HG03175 (cell line): Measurements from ENCODE around the gene DCK.
A peak's percentile ranks its signal among the peaks of the same experiment; 100 is the strongest.
"Not testable (repeated sequence)": the region's sequence is repeated elsewhere in the genome, so short reads cannot be mapped to it uniquely, and the experiment has no call there.

Experiments
- ATAC-seq: cut with Tn5 transposase; IDR thresholded peaks from one replicate; pipeline ENCODE4 v1.9.1; 2021; ENCODE audit warnings: mild to moderate bottlenecking, moderate library complexity; ENCODE audit not compliant: unreplicated experiment

Gene DCK

DNA sequence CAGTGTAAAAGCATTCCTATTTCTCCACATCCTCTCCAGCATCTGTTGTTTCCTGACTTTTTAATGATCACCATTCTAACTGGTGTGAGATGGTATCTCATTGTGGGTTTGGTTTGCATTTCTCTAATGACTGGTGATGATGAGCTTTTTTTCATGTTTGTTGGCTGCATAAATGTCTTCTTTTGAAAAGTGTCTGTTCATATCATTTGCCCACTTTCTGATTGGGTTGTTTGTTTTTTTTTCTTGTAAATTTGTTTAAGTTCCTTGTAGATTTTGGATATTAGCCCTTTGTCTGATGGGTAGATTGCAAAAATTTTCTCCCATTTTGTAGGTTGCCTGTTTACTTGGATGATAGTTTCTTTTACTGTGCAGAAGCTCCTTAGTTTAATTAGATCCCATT, 6.2 kb downstream of the DCK start:
- ATAC-seq, result not testable (repeated sequence)

GRCh38 chr4:71001363-71001762, 7.9 kb downstream of the DCK start:
- not testable (repeated sequence) for ATAC-seq

DNA sequence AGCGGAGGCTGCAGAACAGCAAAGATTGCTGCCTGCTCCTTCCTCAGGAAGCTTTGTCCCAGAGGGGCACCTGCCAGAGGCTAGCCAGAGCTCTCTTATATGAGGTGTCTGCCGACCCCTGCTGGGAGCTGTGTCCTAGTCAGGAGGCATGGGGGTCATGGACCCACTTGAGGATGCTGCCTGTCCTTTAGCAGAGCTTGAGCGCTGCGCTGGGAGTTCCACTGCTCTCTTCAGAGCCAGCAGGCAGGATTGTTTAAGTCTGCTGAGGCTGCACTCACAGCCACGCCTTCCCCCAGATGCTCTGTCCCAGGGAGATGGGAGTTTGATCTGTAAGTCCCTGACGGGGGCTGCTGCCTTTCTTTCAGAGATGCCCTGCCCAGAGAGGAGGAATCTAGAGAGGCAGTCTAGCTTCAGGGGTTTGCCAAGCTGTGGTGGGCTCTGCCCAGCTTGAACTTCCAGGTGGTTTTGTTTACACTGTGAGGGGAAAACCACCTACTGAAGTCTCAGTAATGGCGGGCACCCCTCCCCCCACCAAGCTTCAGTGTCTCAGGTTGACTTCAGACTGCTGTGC, 10.9 kb downstream of the DCK start:
- no peak for ATAC-seq

- ATAC-seq, result not testable (repeated sequence)
These were observed 11.6 kb downstream of the DCK start for GRCh38 chr4:71005025-71005424.

DNA sequence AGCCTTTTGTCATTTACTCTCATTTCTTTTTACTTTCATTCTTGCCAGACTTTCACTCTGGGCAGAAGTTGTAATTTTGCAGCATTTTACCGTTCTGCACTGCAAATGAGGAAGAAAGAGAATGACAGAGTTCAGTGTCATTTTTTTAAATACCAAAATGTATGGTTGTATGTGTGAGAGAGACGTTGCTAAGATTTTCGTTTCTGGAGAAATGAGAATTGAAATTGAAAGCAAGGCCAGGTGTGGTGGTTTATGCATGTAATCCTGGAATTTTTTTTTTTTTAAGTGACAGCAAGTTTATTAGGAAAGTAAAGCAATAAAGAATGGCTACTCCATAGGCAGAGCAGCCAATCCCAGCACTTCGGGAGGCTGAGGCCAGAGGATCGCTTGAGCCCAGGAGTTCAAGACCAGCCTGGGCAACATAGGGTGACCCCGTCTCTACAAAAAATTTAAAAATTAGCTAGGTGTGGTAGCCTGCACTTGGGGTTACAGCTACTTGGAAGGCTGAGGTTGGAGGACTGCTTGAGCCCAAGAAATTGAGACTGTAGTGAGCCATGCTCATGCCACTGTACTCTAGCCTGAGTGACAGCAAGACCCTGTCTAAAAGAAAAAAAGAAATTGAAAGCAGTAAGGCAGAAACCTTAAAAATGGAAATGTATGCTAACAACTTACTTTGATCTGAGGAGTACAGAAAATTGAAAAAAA, 12.9 kb downstream of the DCK start:
- ATAC-seq, result peak; percentile 90

DNA sequence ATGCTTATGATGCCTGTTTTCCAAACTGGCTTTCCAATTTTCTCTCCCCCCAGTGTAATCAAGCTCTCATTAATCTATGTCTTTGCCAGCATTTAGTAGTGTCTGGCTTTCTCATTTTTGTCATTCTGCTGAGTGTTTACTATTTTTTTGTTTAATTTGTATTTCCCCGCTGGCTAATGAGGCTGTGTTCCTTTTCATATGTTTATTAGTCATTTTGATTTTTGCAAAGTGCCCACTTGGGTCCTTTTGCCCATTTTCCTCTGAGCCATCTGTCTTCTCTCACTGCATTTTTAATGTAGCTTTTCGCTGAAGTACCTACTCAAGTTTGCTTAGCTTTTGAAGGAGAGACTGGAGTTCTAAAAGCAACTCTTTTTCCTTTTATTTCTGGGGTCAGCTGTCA, 14.7 kb downstream of the DCK start:
- no peak for ATAC-seq

DNA sequence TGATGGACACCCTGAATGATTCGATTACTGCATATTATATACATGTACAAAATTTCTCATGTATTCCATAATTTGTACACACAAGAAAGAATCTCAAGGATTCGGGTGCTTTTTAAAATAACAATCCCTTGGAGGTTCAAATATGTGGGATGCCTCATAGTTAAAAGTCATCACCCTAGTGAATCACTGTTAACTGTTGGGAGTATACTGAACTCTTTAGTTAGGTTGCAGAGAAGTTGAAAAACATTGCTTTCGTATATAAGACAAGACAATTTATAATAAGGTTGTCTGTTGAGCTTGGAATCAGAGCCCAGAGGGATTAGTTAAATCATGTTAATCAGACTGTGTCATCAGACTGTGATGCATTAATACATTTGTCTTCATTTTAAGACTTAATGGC, 15.6 kb downstream of the DCK start:
- ATAC-seq, result no peak

DNA sequence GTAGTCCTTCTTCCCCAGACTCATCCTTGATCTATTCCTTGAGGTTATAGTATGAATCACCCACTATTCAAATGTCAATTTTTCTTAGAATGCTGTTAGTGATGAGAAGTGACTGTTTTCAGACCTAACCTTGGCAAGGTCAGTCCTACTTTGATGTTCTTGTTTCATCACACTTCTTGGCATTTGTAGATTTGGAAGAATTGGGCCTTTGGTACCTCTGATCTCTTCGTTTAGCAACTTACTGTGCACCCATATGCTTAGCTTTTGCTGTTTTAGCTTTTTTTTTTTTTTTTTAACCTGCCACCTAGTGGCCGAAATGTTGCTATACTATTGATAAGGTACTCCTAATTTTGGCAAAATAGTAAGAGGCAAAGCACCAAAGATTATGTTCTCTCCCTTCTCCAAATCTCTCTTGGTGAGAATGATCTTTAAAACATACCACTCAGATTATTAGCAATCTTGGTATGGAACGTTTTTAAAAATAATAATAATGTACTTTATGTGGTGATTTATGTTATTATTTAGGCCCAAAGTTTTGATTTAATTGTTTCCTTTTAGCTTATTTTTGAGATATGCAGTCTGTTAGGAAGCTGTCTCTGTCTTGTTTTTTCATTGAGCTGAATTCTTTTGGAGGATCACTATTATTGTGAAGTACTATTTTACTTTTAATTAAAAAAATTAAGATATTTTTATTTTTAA, 16.6 kb downstream of the DCK start:
- ATAC-seq, result peak; percentile 47

DNA sequence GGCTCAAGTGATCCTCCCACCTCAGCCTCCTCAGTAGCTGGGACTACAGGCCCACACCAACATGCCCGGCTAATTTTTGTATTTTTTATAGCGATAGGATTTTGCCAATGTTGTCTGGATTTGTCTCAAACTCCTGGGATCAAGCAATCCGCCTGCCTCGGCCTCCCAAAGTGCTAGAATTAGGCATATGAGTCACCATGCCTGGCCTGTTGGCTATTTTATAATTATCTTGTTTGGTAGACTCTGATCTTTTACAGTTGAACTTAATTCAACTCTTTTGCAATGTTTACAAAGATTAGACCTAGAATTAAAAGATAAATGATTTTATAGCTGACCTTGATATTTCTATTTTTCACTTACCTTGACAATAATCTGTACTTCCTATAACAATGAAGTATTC, 18.0 kb downstream of the DCK start:
- no peak for ATAC-seq

- ATAC-seq, result not testable (repeated sequence)
These were observed 23.9 kb downstream of the DCK start for GRCh38 chr4:71017391-71017790.

DNA sequence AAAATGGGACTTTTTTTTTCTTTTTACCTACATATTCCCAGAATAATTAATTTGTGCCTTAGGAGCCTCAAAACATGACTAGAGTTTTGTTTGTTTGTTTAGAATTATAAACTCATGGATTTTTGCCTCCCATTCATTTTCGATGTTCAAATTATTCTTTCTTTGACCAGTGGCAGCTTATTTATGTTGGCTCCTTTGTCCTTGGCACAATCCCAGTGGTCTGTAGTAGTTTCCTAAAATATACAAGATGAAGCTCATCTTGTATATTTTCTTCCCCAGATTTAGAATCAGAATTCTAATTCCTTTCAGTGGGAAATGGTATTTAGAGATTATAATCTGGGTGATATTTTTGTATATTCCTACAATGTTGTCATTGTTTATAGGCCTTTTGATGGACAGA, 27.2 kb downstream of the DCK start:
- no peak for ATAC-seq

- ATAC-seq, result no peak
These were observed 32.2 kb downstream of the DCK start for GRCh38 chr4:71025654-71026053.

DNA sequence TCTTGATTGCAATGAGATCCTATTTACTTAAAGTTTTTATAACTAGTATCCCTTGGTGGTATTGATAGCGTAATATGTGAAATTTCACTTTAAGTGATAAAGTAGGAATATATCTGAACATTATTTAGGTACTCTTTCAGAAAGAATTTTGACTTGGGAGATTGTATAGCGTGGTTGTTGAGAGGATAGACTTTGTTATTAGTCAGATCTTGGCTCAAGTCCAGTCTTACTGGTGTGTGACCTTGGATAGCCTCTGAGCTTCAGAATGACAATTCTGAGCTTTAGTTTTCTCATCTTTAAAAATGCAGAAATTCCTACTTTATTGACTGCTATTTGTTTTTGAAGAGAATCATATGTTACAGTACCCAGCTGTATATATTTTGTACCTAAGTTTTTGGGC, 32.6 kb downstream of the DCK start:
- no peak for ATAC-seq

DNA sequence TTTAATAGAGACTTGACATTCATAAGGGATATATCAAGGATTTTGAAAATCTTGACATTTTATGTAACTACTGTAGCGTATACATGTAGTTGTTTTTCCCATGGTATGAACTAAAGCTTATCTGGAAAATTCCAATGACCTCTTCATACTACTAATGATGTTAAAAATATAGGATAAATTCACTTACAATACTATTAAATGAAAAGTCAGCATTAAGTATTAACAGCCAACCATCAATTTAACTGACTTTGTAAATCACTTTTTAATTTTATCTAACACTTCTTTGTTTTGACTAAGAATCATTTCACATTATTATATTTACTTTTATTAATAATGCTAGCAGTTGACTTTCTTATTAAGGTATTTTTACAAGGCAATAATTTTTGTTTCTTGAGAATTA, 34.2 kb downstream of the DCK start:
- no peak for ATAC-seq

- no peak for ATAC-seq
These were observed 36.1 kb downstream of the DCK start for GRCh38 chr4:71029504-71029903.

DNA sequence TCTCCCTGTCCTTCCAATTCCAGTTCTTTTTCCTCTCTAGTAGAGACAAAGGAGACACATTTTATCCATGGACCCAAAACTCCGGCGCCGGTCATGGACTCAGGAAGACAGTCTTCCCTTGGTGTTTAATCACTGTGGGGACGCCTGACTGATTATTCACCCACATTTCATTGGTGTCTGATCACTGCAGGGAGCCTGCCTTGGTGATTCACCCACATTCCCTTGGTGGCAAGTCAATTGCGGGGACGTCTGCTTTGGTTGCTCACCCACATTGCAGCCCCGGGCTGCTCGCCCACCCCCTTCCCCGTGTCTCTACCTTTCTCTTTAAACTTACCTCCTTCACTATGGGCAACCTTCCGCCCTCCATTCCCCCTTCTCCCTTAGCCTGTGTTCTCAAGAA, 38.7 kb downstream of the DCK start:
- not testable (repeated sequence) for ATAC-seq

DNA sequence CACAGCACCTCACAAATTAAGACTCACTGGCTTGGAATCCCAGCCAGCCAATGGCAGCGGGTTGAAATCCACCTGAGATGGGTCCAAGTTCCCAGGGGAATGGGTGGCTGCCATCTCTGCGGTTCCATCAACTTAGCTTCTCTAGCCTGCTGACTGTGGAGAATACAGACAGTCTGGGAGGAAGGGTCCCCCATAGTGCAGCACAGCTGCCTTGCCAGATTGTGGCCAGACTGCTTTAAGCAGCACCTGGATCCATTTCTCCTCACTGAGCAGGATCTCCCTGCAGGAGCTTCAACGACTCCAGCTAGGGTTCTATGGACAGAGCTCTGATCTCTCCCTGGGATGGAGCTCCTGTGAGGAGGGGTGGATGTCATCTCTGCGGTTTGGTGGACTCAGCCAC, 51.8 kb downstream of the DCK start:
- ATAC-seq, result no peak

GRCh38 chr4:71049395-71049794, 55.9 kb downstream of the DCK start:
- no peak for ATAC-seq

DNA sequence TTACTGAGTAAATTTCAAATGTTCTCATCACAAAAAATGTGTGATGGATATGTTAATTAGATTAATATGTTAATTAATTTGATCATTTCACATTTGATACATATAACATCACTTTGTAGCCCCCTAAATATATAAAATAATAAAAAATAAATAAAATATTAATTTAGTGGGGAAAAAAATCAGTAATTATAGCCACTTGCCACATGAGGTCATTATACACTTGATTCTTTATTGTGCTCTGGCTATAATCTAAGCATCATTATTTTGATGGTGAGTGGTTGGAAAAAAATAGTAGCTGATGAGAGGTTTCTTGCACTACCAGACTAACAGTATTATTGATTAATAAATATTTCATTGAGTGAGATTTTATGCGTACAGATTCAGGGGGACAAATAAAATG, 57.4 kb downstream of the DCK start:
- ATAC-seq, result no peak

- no peak for ATAC-seq
These were observed 58.6 kb downstream of the DCK start for GRCh38 chr4:71052034-71052433.

- no peak for ATAC-seq
These were observed 59.3 kb downstream of the DCK start for GRCh38 chr4:71052716-71053115.

- not testable (repeated sequence) for ATAC-seq
These were observed 60.2 kb downstream of the DCK start for GRCh38 chr4:71053613-71054012.
